Measurements from ENCODE around the gene MED20. TPM values are rescaled to one million over a fixed set of nuclear protein-coding genes. Genes with fewer than 3 reads are reported as not detected.

The MED20 gene
- total and polyA plus RNA-seq, 11 donors, result 9.3 to 25.5 (median 16.9) TPM

DNA sequence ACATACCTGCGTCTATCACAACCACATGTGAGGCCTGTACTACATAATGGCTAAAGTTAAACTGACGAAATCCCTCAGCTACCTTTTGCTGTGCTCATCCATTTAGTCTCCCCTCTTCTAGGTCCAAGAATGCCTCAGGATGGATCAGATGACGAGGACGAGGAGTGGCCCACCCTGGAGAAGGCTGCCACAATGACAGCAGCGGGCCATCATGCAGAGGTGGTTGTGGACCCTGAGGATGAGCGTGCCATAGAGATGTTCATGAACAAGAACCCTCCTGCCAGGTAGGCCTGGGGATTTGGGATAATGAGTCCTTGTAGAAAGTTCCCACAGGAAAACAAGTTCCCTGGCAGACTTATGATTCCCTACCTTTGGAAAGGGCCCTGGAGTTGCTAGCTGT is 6.3 kb upstream of the MED20 start:
- Histone ChIP-seq H3K27ac (no peak overlapping the region), H3K27me3 (no peaks in the 10 kb centered on the region), H3K9me3 (no peaks in the 10 kb centered on the region), H3K36me3 (peaks cover 0 to 71% (median 55%) of the 10 kb centered on the region in 9 donors), H3K4me3 (no peak overlapping the region), H3K4me1 (peaks cover 0 to 15% (median 6%) of the 10 kb centered on the region in 12 donors)
- no peak for TF ChIP-seq POLR2A (IDR thresholded peaks at IDR 0.05)
- TF ChIP-seq, protein P1, sequence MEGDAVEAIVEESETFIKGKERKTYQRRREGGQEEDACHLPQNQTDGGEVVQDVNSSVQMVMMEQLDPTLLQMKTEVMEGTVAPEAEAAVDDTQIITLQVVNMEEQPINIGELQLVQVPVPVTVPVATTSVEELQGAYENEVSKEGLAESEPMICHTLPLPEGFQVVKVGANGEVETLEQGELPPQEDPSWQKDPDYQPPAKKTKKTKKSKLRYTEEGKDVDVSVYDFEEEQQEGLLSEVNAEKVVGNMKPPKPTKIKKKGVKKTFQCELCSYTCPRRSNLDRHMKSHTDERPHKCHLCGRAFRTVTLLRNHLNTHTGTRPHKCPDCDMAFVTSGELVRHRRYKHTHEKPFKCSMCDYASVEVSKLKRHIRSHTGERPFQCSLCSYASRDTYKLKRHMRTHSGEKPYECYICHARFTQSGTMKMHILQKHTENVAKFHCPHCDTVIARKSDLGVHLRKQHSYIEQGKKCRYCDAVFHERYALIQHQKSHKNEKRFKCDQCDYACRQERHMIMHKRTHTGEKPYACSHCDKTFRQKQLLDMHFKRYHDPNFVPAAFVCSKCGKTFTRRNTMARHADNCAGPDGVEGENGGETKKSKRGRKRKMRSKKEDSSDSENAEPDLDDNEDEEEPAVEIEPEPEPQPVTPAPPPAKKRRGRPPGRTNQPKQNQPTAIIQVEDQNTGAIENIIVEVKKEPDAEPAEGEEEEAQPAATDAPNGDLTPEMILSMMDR (IDR thresholded peaks at IDR 0.05), result no peak
- DNase-seq, result no peak
- WGBS, 4 donors, result 91 to 96% (median 93%) methylated on average over 6 of the region's 6 CpGs
- no peak for ATAC-seq
- intact Hi-C loops (cut with DNase I), result loop anchor here in 2 of 10 donors (10.0 kb wide), 1 partner anchor 288 kb away; the partner anchor contains the start of gene MRPS10 (in 2 of the 2)

DNA sequence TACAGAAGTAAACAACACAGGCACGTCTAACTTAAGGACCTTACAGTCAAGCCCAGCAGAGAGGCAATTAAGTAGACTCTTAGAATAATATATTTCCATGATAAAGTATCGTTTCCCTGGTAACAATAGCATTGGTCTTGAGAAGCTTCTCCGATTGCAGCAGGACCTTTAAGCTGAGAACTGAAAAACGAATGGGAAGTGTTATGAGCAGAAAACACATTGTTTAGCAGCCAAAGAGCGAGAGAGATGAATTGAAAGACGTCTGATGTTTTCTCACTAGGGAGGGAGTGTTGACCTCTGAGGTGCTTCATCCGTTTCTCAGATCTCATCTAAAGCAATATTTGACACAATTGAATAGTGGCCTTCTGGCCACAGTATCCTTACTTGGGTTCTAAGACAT is 1.2 kb upstream of the MED20 start:
- H3K27ac ChIP-seq, result peak overlapping the region in 5 of 12 donors; percentile 97 to 99 (median 99)
- 8 to 10% (median 9%) methylated on average over 7 of the region's 7 CpGs for WGBS, 4 donors
- TF ChIP-seq, protein P1 (IDR thresholded peaks at IDR 0.05), result no peak
- no peak for TF ChIP-seq POLR2A (IDR thresholded peaks at IDR 0.05)

DNA sequence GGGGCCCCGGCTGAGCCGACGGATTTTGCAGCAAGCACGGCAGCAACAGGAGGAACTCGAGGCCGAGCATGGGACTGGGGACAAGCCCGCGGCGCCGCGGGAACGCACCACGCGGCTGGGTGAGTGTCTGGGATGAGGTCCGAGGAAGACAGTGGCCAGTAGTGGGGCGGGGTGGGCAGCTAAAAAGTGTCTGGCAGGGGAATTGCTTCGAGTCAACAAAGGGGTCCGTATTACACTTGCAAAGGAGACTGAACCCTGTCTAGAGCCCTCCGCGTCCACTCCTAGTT is 716 bp upstream of the MED20 start:
- peaks cover 3 to 48% (median 23%) of the 10 kb centered on the region in 12 donors for H3K4me1 ChIP-seq
- DNase-seq, result no peak
- ATAC-seq, result peak in 3 of 4 donors; percentile 18 to 26 (median 25)
- peaks cover 0 to 27% (median 7%) of the 10 kb centered on the region in 9 donors for H3K36me3 ChIP-seq
- intact Hi-C loops (cut with DNase I), result loop anchor here in 9 of 10 donors (1.0 to 10.0 kb wide), 12 partner anchors 27 to 296 kb away; partner anchors contain the start of genes TOMM6 (in 8 of the 9), MRPS10 (in 3 of the 9) and USP49 (in 1 of the 9)
- peak overlapping the region; percentile 64 to 93 (median 83) for H3K4me3 ChIP-seq
- TF ChIP-seq POLR2A (IDR thresholded peaks at IDR 0.05), result no peak
- TF ChIP-seq, protein P1 (IDR thresholded peaks at IDR 0.05), result no peak
- H3K9me3 ChIP-seq, result no peaks in the 10 kb centered on the region
- H3K27me3 ChIP-seq, result no peaks in the 10 kb centered on the region
- 0 to 1% (median 0%) methylated on average over 17 to 20 of the region's 20 CpGs for WGBS, 4 donors
- H3K27ac ChIP-seq, result peak overlapping the region; percentile 95 to 99 (median 98)

More for the DNA sequence above, 1.2 kb upstream of the MED20 start:
- peak overlapping the region; percentile 64 to 93 (median 83) for H3K4me3 ChIP-seq
- ATAC-seq (no peak), DNase-seq (no peak)
- peaks cover 0 to 26% (median 5%) of the 10 kb centered on the region in 9 donors for H3K36me3 ChIP-seq
- H3K4me1 ChIP-seq, result peaks cover 3 to 44% (median 23%) of the 10 kb centered on the region in 12 donors
- no peaks in the 10 kb centered on the region for H3K9me3 ChIP-seq
- intact Hi-C loops (cut with DNase I), result loop anchor here in 7 of 10 donors (5.0 to 10.0 kb wide), 5 partner anchors 120 to 295 kb away; partner anchors contain the start of genes MRPS10 (in 3 of the 7) and TOMM6 (in 3 of the 7)
- no peaks in the 10 kb centered on the region for H3K27me3 ChIP-seq

DNA sequence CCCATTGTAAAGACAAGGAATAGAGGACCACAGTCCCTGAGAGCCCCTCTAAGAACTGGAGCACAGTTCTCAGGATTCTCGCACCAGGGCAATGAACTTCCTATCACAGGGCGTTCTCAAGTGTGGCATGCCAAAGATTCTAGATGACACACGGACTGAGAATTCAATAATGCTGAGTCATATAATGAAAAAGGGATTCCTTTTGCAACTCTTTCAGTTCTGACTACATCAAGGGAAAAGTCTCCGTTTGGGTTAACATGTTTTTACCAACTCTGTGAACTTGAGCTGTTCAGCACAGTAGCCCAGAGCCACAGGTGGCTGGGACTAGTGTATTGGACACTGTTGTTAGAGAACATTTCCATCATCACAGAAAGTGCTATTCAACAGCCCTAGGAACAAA is 3.4 kb downstream of the MED20 start:
- 47 to 56% (median 49%) methylated on average over 4 of the region's 4 CpGs for WGBS, 4 donors
- Histone ChIP-seq H3K4me1 (peaks cover 3 to 35% (median 22%) of the 10 kb centered on the region in 12 donors), H3K36me3 (peaks cover 0 to 50% (median 43%) of the 10 kb centered on the region in 9 donors), H3K9me3 (no peaks in the 10 kb centered on the region), H3K4me3 (no peak overlapping the region), H3K27me3 (no peaks in the 10 kb centered on the region), H3K27ac (peak overlapping the region in 2 of 12 donors; percentile 44 to 51)
- TF ChIP-seq, protein P1 (IDR thresholded peaks at IDR 0.05), result no peak
- TF ChIP-seq POLR2A (IDR thresholded peaks at IDR 0.05), result no peak
- ATAC-seq (no peak), DNase-seq (no peak)
- intact Hi-C loops (cut with DNase I), result loop anchor here in 1 of 10 donors (5.0 kb wide), 1 partner anchor 120 kb away; no protein-coding TSS in a partner anchor

All from heart left ventricle (tissue), 16 donors.